CMK (cell line): ENCODE measurements around the gene HAUS3.
"Not testable (repeated sequence)": the region's sequence is repeated elsewhere in the genome, so short reads cannot be mapped to it uniquely, and the experiment has no call there.

Source experiments
- DNase-seq: peaks from one replicate; pipeline ENCODE4 v3.0.0-alpha.2; 2010; ENCODE audit warnings: low read depth

The HAUS3 gene

GRCh38 chr4:2251073-2251794 lies 9.3 kb upstream of the HAUS3 start:
- no peak for DNase-seq

- no peak for DNase-seq
Observed at GRCh38 chr4:2250357-2251072, 8.6 kb upstream of the HAUS3 start.

DNA sequence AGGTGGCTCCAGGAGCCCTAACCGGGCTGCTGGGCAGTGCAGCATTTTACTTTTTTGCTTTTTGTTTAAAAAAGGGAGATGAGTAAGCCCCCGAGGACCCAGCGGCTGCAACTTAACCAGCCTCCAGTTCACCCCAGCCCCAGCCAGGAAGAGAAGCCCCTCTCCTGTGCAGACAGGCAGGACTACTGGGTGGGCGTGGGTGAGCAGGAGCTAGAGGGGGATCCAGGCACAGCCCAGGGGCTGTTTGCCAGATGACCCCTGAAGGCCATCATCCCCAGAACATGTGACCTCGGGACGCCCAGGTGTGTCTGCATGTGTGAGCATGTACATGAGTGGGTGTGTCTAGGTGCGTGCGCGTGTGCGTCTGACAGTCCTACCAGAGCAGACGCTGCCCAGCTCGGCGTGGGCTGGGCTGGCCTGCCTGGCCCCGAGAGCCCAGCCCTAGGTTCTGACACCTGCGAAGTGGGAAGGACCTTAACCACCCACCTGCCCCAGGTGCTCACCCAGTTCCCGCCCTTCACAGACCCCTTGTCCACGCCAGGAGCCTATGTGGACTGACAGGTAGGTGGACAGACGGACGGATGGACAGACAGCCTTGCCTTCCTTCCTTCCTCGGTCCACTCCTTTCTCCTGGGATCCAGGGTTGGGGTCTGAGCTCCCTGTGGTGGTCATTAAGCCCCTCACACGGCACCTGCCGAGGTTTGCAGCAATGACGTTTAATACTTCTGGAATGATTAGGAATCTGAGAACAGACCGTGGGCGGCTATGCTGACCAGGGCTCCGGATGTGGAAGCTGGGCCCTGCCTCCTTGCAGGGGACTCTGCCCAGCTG lies 7.8 kb upstream of the HAUS3 start:
- DNase-seq = no peak

- DNase-seq = no peak
Observed at GRCh38 chr4:2248821-2249261, 6.9 kb upstream of the HAUS3 start.

GRCh38 chr4:2248044-2248780 lies 6.3 kb upstream of the HAUS3 start:
- DNase-seq = no peak

DNA sequence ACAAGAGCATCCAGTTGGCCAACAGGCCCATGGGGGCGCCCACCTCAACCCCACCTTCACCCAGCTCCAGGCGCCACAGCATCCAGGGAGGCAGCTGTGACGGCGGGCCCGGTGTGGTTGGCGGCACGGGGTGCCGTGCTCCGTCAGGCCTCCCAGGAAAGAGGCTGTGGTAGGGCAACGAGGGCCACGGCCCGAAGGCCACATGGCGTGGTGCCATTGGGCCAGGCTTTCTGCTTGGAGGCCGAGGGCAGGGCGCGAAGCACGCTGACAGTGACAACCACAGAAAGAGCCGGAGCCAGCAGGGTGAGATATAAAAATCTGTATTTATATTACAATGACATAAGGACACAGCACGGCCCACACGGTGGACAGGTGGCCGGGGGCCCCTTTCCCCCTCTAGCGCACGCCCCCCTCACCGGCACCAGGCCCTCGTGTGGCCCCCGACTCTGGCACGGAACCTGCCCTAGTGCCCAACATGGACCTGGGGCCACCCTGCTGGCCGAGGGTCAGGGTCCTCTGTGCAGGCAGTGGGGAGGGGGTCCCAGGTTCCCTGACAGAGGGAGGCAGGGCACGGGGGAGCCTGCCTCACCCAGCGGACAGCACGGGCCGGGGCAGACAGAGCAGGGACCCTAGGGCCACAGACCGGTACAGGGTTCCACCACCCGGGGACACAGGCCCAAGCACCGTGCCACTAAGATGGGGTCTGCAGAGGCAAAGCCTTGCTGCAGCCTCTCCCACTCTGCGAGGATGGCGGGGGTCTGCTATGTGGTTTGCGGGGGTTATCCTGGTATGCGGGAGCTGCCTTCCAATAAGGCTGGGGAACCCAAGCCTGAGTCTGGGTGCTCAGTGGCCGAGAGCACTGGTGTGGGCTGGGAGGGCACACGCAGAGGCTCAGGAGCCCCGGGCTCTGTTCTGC lies 5.5 kb upstream of the HAUS3 start:
- no peak for DNase-seq

DNA sequence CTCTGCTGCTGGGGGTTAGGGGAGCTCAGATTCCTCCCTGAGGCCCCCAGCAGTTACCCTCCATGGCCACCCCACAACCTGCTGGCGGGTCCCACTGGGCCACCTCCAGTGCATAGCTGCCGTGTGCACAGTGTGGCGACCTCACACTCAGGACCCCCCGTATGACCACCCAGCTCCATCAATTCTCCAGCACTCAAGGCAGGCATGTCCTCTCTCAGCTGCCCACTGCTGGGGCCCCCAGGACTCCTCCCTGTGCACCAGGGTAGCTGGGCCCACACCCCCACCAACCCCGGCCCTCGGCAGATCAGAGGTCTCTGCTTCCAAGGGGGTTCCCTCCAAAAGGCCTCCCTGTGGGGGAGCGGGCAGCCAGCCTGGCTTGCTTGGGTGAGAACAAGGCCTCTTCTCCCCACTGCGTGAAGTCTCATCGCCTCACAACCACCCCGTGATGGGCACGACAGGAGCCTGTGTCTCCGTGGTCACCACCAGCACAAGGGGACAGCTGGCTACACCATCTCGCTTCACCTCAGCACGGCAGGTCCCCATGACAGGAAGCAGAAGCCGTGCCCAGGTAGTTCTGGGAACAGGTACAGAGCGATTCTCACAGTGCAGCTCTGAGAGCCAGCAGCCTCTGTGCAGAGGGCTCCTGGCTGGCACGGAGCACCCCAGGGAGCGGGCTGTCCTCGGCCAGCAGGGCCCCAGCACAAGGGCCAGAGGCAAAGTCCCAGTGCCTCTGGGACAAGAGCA lies 4.6 kb upstream of the HAUS3 start:
- DNase-seq = no peak

DNA sequence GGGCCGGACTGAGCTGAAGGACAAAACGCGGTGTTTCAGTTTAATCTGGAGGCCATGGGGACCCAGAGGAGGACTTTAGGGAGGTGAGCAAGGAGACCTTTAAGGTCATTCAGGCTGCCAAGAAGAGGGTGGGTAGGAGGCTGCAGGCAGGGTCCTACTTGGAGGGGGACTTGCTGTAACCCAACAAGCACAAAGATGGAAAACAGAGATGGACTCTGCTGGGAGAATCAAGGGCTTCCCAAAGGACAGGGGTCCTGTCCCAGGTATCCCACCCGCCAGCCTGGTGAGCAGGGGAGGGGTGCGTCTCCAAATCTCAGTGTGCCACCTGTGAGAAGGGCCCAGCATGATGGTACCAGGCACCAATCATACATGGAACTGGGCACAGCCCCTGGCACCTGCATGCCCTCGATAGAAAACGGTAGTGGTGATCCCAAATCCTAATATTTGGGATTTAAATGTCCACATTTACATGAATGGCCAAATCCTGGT lies 3.9 kb upstream of the HAUS3 start:
- no peak for DNase-seq

DNA sequence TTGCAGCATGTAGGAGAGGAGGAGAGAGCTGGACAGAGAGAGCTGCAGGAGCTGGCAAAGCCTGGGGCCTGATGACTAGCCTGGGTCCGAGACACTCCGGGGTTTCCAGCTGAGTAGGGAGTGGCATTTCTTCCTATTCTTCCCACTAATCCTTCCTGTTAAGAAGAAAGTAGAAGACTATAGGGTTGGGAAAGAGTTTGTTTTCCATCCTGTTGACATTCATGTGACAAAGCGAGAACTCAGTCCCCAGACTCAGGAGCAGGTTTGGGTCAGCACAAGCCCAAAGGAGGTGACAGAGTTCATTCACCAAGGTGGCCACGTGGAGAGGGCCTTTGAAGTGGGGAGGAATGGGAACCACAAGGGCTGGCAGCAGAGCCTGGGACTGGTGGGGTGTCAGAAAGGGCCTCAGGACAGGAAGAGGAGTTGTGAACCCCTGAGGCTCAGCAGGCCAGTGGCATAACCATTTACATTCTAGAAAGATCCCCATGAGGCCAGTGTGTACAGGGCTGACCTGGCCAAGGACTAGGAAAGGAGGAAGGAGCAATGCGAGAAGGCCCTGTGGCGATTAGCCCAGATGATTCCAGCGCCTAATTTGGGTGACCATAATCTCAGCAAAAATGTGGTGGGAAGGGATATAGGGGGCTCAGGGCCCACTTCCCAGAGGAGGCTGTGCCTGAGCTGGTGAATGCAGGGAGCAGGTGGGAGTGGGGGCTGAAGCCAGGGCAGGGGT lies 3.3 kb upstream of the HAUS3 start:
- DNase-seq = no peak

GRCh38 chr4:2243681-2244380 lies 1.9 kb upstream of the HAUS3 start:
- peak; percentile 40 for DNase-seq

DNA sequence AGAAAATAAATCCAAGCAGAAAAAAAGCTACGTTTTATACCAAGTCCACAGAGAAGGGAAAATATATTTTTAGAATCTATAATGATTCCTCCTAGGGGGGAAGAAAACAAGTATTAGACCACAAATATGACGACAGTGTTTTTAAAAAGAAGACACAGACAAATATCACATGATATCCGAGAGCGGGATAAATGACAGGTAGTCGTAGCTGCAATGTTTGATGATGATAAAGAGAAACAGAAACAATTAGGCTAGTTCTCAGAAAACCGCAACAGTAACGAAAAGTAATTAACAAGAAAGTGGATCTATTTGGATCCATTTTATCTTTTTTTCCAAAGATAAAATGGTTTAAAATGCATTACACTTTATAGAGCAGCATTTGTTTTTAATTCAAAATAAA lies 918 bp downstream of the HAUS3 start:
- no peak for DNase-seq

- no peak for DNase-seq
Observed at GRCh38 chr4:2236944-2237666, 4.8 kb downstream of the HAUS3 start.

GRCh38 chr4:2231082-2231481 lies 10.8 kb downstream of the HAUS3 start:
- no peak for DNase-seq

DNA sequence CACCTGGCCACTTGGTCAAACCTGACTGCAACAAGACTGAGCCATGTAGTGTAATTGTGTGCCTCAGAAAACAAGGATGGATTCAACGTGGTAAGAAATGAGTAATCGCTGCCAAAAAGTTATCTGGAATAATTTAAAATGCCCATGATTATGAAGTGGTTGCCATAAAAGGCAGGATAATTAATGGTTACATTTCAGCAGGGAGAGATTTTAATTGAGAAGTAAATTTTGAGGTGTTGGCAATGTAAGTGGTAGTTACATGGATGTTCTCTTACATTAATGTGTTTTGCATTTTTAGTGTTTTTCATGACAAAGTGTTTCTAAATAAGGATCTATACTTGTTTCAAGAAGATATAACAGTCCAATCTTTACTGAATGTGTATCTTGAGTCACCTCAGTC lies 15.7 kb downstream of the HAUS3 start:
- DNase-seq = no peak

- DNase-seq = no peak
Observed at GRCh38 chr4:2222838-2223237, 19.1 kb downstream of the HAUS3 start.

GRCh38 chr4:2221378-2221777 lies 20.5 kb downstream of the HAUS3 start:
- DNase-seq = not testable (repeated sequence)

DNA sequence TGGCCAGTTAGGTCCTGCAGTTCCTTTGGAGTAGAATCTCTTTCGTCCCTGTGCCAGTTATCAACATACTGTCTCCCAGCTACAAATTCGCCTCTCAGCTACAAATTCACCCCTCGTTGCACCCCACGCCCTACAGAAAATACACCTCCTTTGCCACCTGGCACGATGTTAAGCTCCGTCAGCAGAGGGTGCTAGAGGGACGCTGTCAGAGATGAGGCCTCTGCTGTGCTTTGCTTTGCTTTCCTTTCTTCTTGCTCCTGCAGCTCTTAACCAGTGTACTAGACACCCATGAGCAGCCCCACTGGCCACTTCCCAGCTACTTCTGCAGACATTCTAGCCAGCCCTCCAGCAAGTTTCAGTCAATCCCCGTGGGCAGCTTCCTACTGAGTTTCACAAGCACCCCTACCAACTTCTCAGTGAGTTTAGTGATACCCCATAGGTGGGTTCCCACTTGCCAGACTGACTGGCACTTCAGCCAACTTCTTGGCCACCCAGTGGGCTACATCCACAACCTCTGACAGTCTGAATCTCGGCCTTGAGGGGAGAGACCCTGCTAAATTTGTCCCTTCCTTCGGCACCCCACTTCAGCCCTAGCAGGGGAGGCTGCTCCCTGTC lies 21.8 kb downstream of the HAUS3 start:
- DNase-seq = peak; percentile 35
